ENCODE measurements around the gene EML6.

Gene EML6

DNA sequence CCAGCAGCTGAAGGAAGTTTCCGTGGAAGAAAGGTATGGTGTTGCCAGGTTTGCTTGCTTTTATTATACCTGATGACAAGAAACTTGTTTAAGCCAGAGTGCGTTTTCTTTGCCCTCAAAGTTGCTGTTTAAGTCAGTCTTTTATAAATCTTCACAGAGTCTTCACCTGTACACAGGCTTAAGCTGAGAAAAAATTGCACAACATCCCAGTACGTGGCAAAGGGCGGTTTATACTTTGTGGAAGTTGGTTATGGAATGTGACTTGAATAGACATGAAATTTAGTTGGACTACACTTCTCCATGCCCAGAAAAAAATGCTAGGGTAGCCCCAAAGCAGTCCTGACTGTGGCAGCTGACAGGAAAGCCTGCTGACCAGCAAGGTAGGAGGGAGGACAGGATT lies 205.3 kb downstream of the EML6 start:
- Histone ChIP-seq H3K4me1 (ENCODE audit: insufficient read depth, low read length) (no peaks in the 10 kb centered on the region), H3K36me3 (ENCODE audit: insufficient read depth, low read depth, low read length) (no peaks in the 10 kb centered on the region), H3K9me3 (ENCODE audit: insufficient read depth, low read depth, low read length) (no peaks in the 10 kb centered on the region), H3K27ac (ENCODE audit: low read length) (no peak overlapping the region), H3K4me3 (ENCODE audit: low read length) (no peak overlapping the region), H3K9ac (ENCODE audit: low read depth, low read length) (no peak overlapping the region), H3K27me3 (ENCODE audit: insufficient read depth, low read length) (no peaks in the 10 kb centered on the region)

- Histone ChIP-seq H3K27me3 (ENCODE audit: insufficient read depth, low read length) (no peaks in the 10 kb centered on the region), H3K4me3 (ENCODE audit: low read length) (no peak overlapping the region), H3K4me1 (ENCODE audit: insufficient read depth, low read length) (no peaks in the 10 kb centered on the region), H3K27ac (ENCODE audit: low read length) (no peak overlapping the region), H3K9me3 (ENCODE audit: insufficient read depth, low read depth, low read length) (no peaks in the 10 kb centered on the region), H3K36me3 (ENCODE audit: insufficient read depth, low read depth, low read length) (no peaks in the 10 kb centered on the region), H3K9ac (ENCODE audit: low read depth, low read length) (no peak overlapping the region)
Observed at GRCh38 chr2:54931473-54931872, 208.0 kb downstream of the EML6 start.

DNA sequence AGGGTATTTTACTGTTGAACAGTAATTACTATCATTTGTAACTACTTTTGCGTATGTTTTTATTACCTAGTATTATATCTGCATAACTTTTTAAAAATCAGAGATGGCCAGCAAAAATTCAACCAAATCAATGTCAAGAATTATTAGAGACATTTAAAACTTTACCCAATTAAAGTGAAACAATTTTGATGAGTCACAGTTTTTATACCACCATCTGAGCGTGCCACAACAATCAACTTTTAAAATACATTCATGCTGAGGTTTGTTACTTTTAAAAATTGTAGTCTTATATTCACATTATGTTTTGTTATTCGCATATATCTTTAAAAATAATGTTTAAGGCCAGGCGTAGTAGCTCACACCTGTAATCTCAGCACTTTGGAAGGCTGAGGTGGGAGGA lies 211.9 kb downstream of the EML6 start:
- Histone ChIP-seq H3K27ac (ENCODE audit: low read length) (no peak overlapping the region), H3K9me3 (ENCODE audit: insufficient read depth, low read depth, low read length) (peaks cover 3% of the 10 kb centered on the region; the same call in 1 of the 2 replicates), H3K9ac (ENCODE audit: low read depth, low read length) (no peak overlapping the region), H3K4me3 (ENCODE audit: low read length) (no peak overlapping the region), H3K27me3 (ENCODE audit: insufficient read depth, low read length) (no peaks in the 10 kb centered on the region), H3K36me3 (ENCODE audit: insufficient read depth, low read depth, low read length) (no peaks in the 10 kb centered on the region), H3K4me1 (ENCODE audit: insufficient read depth, low read length) (no peaks in the 10 kb centered on the region)

DNA sequence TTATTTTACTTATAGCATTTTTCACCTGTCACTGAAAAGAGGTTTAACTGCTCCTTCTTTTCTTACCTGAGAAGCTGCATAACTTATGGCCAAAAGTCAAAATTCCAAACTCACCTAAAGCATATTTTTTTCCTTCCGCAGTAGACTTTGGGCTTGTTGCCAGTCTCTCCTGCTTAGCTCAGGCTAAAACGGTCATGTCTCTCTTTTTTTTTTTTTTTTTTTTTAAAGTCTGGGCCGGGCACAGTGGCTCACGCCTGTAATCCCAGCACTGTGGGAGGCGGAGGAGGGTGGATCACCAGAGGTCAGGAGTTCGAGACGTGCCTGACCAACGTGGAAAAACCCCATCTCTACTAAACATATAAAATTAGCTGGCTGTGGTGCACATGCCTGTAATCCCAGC lies 213.3 kb downstream of the EML6 start:
- Histone ChIP-seq H3K4me3 (ENCODE audit: low read length) (no peak overlapping the region), H3K9ac (ENCODE audit: low read depth, low read length) (no peak overlapping the region), H3K36me3 (ENCODE audit: insufficient read depth, low read depth, low read length) (no peaks in the 10 kb centered on the region), H3K4me1 (ENCODE audit: insufficient read depth, low read length) (no peaks in the 10 kb centered on the region), H3K27me3 (ENCODE audit: insufficient read depth, low read length) (no peaks in the 10 kb centered on the region), H3K27ac (ENCODE audit: low read length) (no peak overlapping the region), H3K9me3 (ENCODE audit: insufficient read depth, low read depth, low read length) (peaks cover 3% of the 10 kb centered on the region; the same call in 1 of the 2 replicates)

DNA sequence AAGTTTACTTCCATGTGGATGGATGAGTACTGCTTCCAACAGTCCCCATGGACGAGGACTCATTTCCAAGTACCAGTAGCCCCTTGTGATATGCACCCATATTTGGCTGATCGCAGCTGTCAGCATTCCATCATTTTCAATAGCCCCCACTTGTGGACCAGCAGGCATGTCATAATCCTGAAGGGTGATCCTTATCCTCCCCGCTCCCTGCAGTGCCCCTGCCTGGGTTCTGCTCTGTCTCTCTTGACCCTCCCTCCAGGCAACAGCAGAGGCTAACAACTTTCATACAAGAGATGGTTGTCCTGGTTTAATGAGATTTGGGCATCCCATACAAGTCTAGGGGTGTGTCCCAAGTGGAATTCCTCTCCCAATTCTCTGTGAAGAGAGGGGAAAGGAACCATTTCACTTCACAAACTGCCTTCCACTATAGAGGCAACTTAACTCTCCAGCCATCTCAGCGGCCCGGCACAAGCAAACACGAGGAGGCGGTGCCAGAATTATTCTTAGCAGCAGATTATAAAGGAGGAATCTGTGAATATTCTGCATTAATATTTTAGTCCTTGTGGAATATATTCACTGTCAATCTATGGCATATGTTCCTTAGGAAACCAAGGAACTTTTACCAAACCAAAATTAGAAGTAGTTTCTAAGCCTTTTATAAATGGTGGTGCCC lies 216.1 kb downstream of the EML6 start:
- Histone ChIP-seq H3K9me3 (ENCODE audit: insufficient read depth, low read depth, low read length) (peaks cover 3% of the 10 kb centered on the region; the same call in 1 of the 2 replicates), H3K27ac (ENCODE audit: low read length) (no peak overlapping the region), H3K4me1 (ENCODE audit: insufficient read depth, low read length) (no peaks in the 10 kb centered on the region), H3K4me3 (ENCODE audit: low read length) (no peak overlapping the region), H3K9ac (ENCODE audit: low read depth, low read length) (no peak overlapping the region), H3K27me3 (ENCODE audit: insufficient read depth, low read length) (no peaks in the 10 kb centered on the region), H3K36me3 (ENCODE audit: insufficient read depth, low read depth, low read length) (no peaks in the 10 kb centered on the region)

DNA sequence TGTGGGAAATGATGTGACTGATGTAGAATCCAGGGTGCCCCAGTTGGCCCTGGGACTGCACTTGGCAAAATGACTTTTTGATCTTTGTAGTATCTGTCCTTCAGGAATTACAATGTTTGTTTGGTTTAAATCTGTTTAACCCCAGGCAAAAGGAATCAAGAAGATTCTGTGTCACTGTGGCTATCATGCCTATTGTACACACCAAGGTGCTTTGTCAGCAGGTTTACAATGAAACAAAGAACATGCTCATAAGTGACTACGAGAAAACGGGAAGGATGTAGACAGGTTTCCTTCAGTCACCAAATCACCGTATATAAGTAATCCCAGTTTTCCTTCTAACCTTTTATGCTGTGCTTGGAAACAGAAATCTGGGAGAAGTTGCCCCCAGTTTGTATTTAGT lies 217.3 kb downstream of the EML6 start:
- Histone ChIP-seq H3K27ac (ENCODE audit: low read length) (no peak overlapping the region), H3K36me3 (ENCODE audit: insufficient read depth, low read depth, low read length) (no peaks in the 10 kb centered on the region), H3K4me3 (ENCODE audit: low read length) (no peak overlapping the region), H3K9me3 (ENCODE audit: insufficient read depth, low read depth, low read length) (peaks cover 3% of the 10 kb centered on the region; the same call in 1 of the 2 replicates), H3K27me3 (ENCODE audit: insufficient read depth, low read length) (no peaks in the 10 kb centered on the region), H3K4me1 (ENCODE audit: insufficient read depth, low read length) (no peaks in the 10 kb centered on the region), H3K9ac (ENCODE audit: low read depth, low read length) (no peak overlapping the region)

DNA sequence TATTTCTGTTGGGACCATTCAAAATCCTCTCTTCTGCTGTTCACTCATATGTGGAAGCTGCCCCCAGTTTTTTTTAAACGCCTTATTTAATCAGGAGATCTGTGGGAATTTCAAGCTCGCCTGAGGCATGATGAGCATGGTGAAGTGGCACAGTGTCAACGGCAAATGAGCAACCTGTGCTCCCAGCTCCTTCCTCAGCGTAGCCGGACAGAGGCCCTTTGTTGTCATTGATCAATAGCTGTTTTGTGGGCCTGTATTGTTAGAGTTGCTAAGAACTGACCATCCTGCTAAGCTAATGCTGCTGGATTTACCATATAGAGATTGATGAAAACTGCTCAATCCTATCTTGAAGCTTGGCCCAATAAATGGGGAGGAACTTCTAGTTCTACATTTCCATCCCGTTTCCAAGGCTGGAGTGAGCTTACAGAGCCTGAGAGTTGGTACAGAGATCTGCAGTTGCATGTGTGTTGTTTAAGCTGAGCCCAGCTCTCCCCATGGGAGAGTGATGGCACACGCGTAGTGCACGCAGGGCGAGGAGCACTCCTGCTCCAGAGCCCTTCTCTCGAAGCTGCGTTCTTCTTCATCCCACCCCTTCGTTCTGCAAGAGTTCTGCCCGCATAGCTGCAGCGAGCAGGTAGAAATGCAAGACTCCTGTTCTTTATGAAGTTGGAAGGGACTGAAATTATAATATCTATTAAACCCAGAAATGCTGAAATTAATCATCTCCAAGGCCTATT lies 218.0 kb downstream of the EML6 start:
- H3K27ac ChIP-seq (ENCODE audit: low read length): no peak overlapping the region
- H3K4me3 ChIP-seq (ENCODE audit: low read length): no peak overlapping the region
- H3K9me3 ChIP-seq (ENCODE audit: insufficient read depth, low read depth, low read length): peaks cover 3% of the 10 kb centered on the region; the same call in 1 of the 2 replicates
- no peak overlapping the region for H3K9ac ChIP-seq (ENCODE audit: low read depth, low read length)
- no peaks in the 10 kb centered on the region for H3K4me1 ChIP-seq (ENCODE audit: insufficient read depth, low read length)
- no peaks in the 10 kb centered on the region for H3K36me3 ChIP-seq (ENCODE audit: insufficient read depth, low read depth, low read length)
- H3K27me3 ChIP-seq (ENCODE audit: insufficient read depth, low read length): no peaks in the 10 kb centered on the region

- Histone ChIP-seq H3K27ac (ENCODE audit: low read length) (no peak overlapping the region), H3K4me3 (ENCODE audit: low read length) (no peak overlapping the region), H3K9ac (ENCODE audit: low read depth, low read length) (no peak overlapping the region), H3K36me3 (ENCODE audit: insufficient read depth, low read depth, low read length) (no peaks in the 10 kb centered on the region), H3K4me1 (ENCODE audit: insufficient read depth, low read length) (no peaks in the 10 kb centered on the region), H3K27me3 (ENCODE audit: insufficient read depth, low read length) (no peaks in the 10 kb centered on the region), H3K9me3 (ENCODE audit: insufficient read depth, low read depth, low read length) (peaks cover 3% of the 10 kb centered on the region; the same call in 1 of the 2 replicates)
Observed at GRCh38 chr2:54942373-54942772, 218.9 kb downstream of the EML6 start.

GRCh38 chr2:54944724-54945326 lies 221.4 kb downstream of the EML6 start:
- Histone ChIP-seq H3K27ac (ENCODE audit: low read length) (no peak overlapping the region), H3K36me3 (ENCODE audit: insufficient read depth, low read depth, low read length) (no peaks in the 10 kb centered on the region), H3K9me3 (ENCODE audit: insufficient read depth, low read depth, low read length) (no peaks in the 10 kb centered on the region), H3K4me3 (ENCODE audit: low read length) (no peak overlapping the region), H3K9ac (ENCODE audit: low read depth, low read length) (no peak overlapping the region), H3K4me1 (ENCODE audit: insufficient read depth, low read length) (no peaks in the 10 kb centered on the region), H3K27me3 (ENCODE audit: insufficient read depth, low read length) (no peaks in the 10 kb centered on the region)

GRCh38 chr2:54945391-54946219 lies 222.1 kb downstream of the EML6 start:
- no peaks in the 10 kb centered on the region for H3K9me3 ChIP-seq (ENCODE audit: insufficient read depth, low read depth, low read length)
- H3K9ac ChIP-seq (ENCODE audit: low read depth, low read length): no peak overlapping the region
- no peaks in the 10 kb centered on the region for H3K27me3 ChIP-seq (ENCODE audit: insufficient read depth, low read length)
- H3K36me3 ChIP-seq (ENCODE audit: insufficient read depth, low read depth, low read length): no peaks in the 10 kb centered on the region
- no peaks in the 10 kb centered on the region for H3K4me1 ChIP-seq (ENCODE audit: insufficient read depth, low read length)
- H3K4me3 ChIP-seq (ENCODE audit: low read length): no peak overlapping the region
- no peak overlapping the region for H3K27ac ChIP-seq (ENCODE audit: low read length)

DNA sequence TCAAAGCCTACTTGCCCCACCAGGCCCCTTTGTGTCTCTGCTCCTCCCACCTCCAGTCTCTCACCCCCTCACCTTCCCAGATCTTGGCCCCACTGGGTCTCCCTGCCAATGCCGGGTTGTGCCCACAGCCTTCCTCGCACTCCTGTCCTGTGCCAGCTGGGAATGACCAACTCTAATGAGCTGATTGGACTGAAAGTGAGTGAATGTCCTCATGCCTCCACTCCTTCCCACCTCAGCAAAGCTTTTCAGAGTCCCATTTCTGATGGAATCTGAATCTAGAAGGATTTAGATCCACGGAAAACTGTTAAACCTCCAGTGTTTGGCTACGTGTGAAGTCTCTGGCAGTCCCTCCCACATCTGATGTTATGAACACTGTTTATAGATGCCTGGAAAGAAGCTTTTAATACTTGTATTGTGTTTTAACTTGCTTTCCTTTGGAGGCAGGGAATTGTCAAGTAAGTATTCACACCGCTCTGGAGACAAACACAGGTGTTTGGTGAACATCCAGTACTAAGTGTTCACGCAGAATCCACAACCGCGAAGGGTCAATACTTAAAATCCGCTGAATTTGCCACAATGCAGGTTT lies 222.9 kb downstream of the EML6 start:
- Histone ChIP-seq H3K9me3 (ENCODE audit: insufficient read depth, low read depth, low read length) (no peaks in the 10 kb centered on the region), H3K36me3 (ENCODE audit: insufficient read depth, low read depth, low read length) (no peaks in the 10 kb centered on the region), H3K27ac (ENCODE audit: low read length) (no peak overlapping the region), H3K4me1 (ENCODE audit: insufficient read depth, low read length) (no peaks in the 10 kb centered on the region), H3K9ac (ENCODE audit: low read depth, low read length) (no peak overlapping the region), H3K27me3 (ENCODE audit: insufficient read depth, low read length) (no peaks in the 10 kb centered on the region), H3K4me3 (ENCODE audit: low read length) (no peak overlapping the region)

Measured in iPS-20b (cell line).